ENCODE results near the gene FOCAD.
A peak's percentile ranks its signal among the peaks of the same experiment; 100 is the strongest.

Gene FOCAD

GRCh38 chr9:20904995-20905394 is 220.9 kb downstream of the FOCAD start:
- TF ChIP-seq ZFP30 (CRISPR knock-in tag; IDR thresholded peaks at IDR 0.05), result no peak
- ATAC-seq, result no peak

GRCh38 chr9:20906326-20906725 is 222.3 kb downstream of the FOCAD start:
- ATAC-seq, result peak; percentile 31; the same call in 1 of the 3 replicates
- TF ChIP-seq CREB5 (CRISPR knock-in tag; IDR thresholded peaks at IDR 0.05; ENCODE audit: low read depth) (no peak), CSDC2 (CRISPR knock-in tag; IDR thresholded peaks at IDR 0.05) (no peak), POU6F1 (CRISPR knock-in tag; IDR thresholded peaks at IDR 0.05; ENCODE audit: borderline replicate concordance, low read depth) (no peak), BACH2 (CRISPR knock-in tag; IDR thresholded peaks at IDR 0.05; ENCODE audit: borderline replicate concordance) (no peak), OSR1 (CRISPR knock-in tag; IDR thresholded peaks at IDR 0.05) (no peak), ESRRG (CRISPR knock-in tag; IDR thresholded peaks at IDR 0.05) (no peak), ZFP30 (CRISPR knock-in tag; IDR thresholded peaks at IDR 0.05) (no peak), ARNTL (CRISPR knock-in tag; IDR thresholded peaks at IDR 0.05; ENCODE audit: borderline replicate concordance, low read depth) (no peak), ISL1 (CRISPR knock-in tag; IDR thresholded peaks at IDR 0.05) (no peak), ZFP3 (CRISPR knock-in tag; IDR thresholded peaks at IDR 0.05) (no peak), TCF4 (CRISPR knock-in tag; IDR thresholded peaks at IDR 0.05; ENCODE audit: borderline replicate concordance) (peak; percentile 84), ZNF565 (CRISPR knock-in tag; conservative IDR thresholded peaks at IDR 0.05; ENCODE audit: low read depth) (no peak), TOX (CRISPR knock-in tag; IDR thresholded peaks at IDR 0.05; ENCODE audit: borderline replicate concordance) (no peak), CSRNP3 (CRISPR knock-in tag; IDR thresholded peaks at IDR 0.05) (no peak), RARB (CRISPR knock-in tag; IDR thresholded peaks at IDR 0.05) (no peak), TSHZ2 (CRISPR knock-in tag; IDR thresholded peaks at IDR 0.05) (peak; percentile 63; the same call in 1 of the 2 replicates), PATZ1 (CRISPR knock-in tag; IDR thresholded peaks at IDR 0.05; ENCODE audit: borderline replicate concordance) (no peak), ZNF70 (CRISPR knock-in tag; IDR thresholded peaks at IDR 0.05) (no peak), ZNF8 (CRISPR knock-in tag; IDR thresholded peaks at IDR 0.05) (peak; percentile 11; the same call in 1 of the 2 replicates), ZC3H10 (CRISPR knock-in tag; IDR thresholded peaks at IDR 0.05) (no peak), SNAI2 (CRISPR knock-in tag; IDR thresholded peaks at IDR 0.05) (no peak), GLIS3 (CRISPR knock-in tag; IDR thresholded peaks at IDR 0.05) (no peak), PPARA (CRISPR knock-in tag; IDR thresholded peaks at IDR 0.05; ENCODE audit: borderline replicate concordance) (0 out of 2 replicates have a peak, but pooled peaks have one; percentile 54)

- no peak for ATAC-seq
- TF ChIP-seq ISL1 (CRISPR knock-in tag; IDR thresholded peaks at IDR 0.05) (no peak), GLIS3 (CRISPR knock-in tag; IDR thresholded peaks at IDR 0.05) (no peak), PATZ1 (CRISPR knock-in tag; IDR thresholded peaks at IDR 0.05; ENCODE audit: borderline replicate concordance) (no peak), ZNF8 (CRISPR knock-in tag; IDR thresholded peaks at IDR 0.05) (no peak), ZFP3 (CRISPR knock-in tag; IDR thresholded peaks at IDR 0.05) (no peak), OSR1 (CRISPR knock-in tag; IDR thresholded peaks at IDR 0.05) (no peak), SNAI2 (CRISPR knock-in tag; IDR thresholded peaks at IDR 0.05) (no peak), BACH2 (CRISPR knock-in tag; IDR thresholded peaks at IDR 0.05; ENCODE audit: borderline replicate concordance) (no peak)
These were observed 224.4 kb downstream of the FOCAD start for GRCh38 chr9:20908461-20908860.

All from SK-N-SH treated with all-trans-retinoic acid at 6 μM for 48 hours (cell line).